Measurements from ENCODE around the gene HTT.
"Not testable (repeated sequence)": the region's sequence is repeated elsewhere in the genome, so short reads cannot be mapped to it uniquely, and the experiment has no call there.

The HTT gene

GRCh38 chr4:3121596-3121995, 47.1 kb downstream of the HTT start:
- DNase-seq (ENCODE audit: low spot score): no peak

- no peak for DNase-seq (ENCODE audit: low spot score)
These were observed 47.6 kb downstream of the HTT start for GRCh38 chr4:3122081-3122563.

GRCh38 chr4:3123181-3123671, 48.7 kb downstream of the HTT start:
- no peak for DNase-seq (ENCODE audit: low spot score)

- DNase-seq (ENCODE audit: low spot score): no peak
These were observed 49.7 kb downstream of the HTT start for GRCh38 chr4:3124070-3124767.

- DNase-seq (ENCODE audit: low spot score): no peak
These were observed 52.6 kb downstream of the HTT start for GRCh38 chr4:3127112-3127511.

GRCh38 chr4:3128058-3128457, 53.6 kb downstream of the HTT start:
- DNase-seq (ENCODE audit: low spot score): no peak

- no peak for DNase-seq (ENCODE audit: low spot score)
These were observed 54.5 kb downstream of the HTT start for GRCh38 chr4:3128976-3129375.

- DNase-seq (ENCODE audit: low spot score): no peak
These were observed 55.7 kb downstream of the HTT start for GRCh38 chr4:3130201-3130600.

GRCh38 chr4:3130826-3131225, 56.3 kb downstream of the HTT start:
- DNase-seq (ENCODE audit: low spot score): no peak

- DNase-seq (ENCODE audit: low spot score): no peak
These were observed 59.7 kb downstream of the HTT start for GRCh38 chr4:3134201-3134600.

GRCh38 chr4:3135155-3136011, 60.9 kb downstream of the HTT start:
- no peak for DNase-seq (ENCODE audit: low spot score)

GRCh38 chr4:3136454-3136853, 62.0 kb downstream of the HTT start:
- DNase-seq (ENCODE audit: low spot score): no peak

- no peak for DNase-seq (ENCODE audit: low spot score)
These were observed 63.4 kb downstream of the HTT start for GRCh38 chr4:3137908-3138307.

GRCh38 chr4:3145234-3145924, 70.9 kb downstream of the HTT start:
- DNase-seq (ENCODE audit: low spot score): no peak

- DNase-seq (ENCODE audit: low spot score): no peak
These were observed 74.4 kb downstream of the HTT start for GRCh38 chr4:3148926-3149325.

GRCh38 chr4:3151238-3151637, 76.8 kb downstream of the HTT start:
- DNase-seq (ENCODE audit: low spot score): not testable (repeated sequence)

- no peak for DNase-seq (ENCODE audit: low spot score)
These were observed 82.9 kb downstream of the HTT start for GRCh38 chr4:3157366-3157765.

- no peak for DNase-seq (ENCODE audit: low spot score)
These were observed 84.4 kb downstream of the HTT start for GRCh38 chr4:3158841-3159240.

- no peak for DNase-seq (ENCODE audit: low spot score)
These were observed 86.0 kb downstream of the HTT start for GRCh38 chr4:3160438-3160837.

- DNase-seq (ENCODE audit: low spot score): not testable (repeated sequence)
These were observed 86.6 kb downstream of the HTT start for GRCh38 chr4:3161044-3161443.

- DNase-seq (ENCODE audit: low spot score): not testable (repeated sequence)
These were observed 92.0 kb downstream of the HTT start for GRCh38 chr4:3166434-3166833.

GRCh38 chr4:3168029-3168428, 93.5 kb downstream of the HTT start:
- DNase-seq (ENCODE audit: low spot score): no peak

Measured in activated CD4-positive, alpha-beta T cell treated with anti-CD3 and anti-CD28 coated beads, Interleukin-2, Interleukin-4, amounts not matched to agents 100 ng/mL and 50 ng/mL, durations not matched to agents 16 hours and 8 hours (primary cell).